ENCODE results near the gene APLP2.
"Not testable (repeated sequence)": the region's sequence is repeated elsewhere in the genome, so short reads cannot be mapped to it uniquely, and the experiment has no call there.

Gene APLP2

GRCh38 chr11:130092661-130093060 lies 23.0 kb downstream of the APLP2 start:
- no peak for DNase-seq

- DNase-seq, result no peak
Observed at GRCh38 chr11:130094614-130095013, 24.9 kb downstream of the APLP2 start.

DNA sequence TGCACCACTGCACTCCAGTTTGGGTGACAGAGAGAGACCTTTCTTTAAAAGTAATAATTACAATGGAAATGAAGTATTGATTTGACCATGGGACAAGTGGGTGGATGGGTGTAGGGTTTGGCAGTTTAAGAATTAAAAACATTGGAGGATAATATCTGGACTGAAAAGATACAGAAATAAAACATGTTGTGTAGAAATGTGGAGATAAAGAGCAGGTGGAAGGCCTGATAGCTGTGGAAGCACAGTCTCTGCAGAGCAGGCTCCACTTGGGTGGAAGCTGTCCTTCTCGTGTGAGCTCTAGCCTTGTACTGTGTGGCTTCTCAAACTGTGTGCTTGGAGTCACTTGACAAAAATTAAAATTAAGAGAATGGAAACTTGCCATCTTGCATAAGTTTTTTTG lies 25.6 kb downstream of the APLP2 start:
- DNase-seq, result no peak

DNA sequence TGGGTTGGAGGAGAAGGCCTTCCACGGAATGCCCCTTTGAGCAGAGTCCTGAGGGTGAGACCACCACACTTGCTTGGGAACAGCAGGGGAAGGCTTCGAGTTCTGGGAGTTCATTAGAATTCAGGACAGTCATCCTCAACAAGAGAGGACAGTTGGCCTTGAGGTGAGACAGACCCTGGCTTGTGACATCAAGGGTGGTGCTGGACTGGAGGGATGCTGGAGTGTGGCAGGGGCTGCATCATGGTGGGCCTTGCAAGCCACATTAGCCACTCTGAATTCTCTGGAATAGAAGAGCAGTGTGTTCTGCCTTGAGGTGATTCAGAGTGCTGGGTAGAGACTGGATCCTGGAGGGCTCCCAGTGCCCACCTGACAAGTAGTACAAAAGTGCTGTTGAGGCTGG lies 26.3 kb downstream of the APLP2 start:
- DNase-seq, result no peak

DNA sequence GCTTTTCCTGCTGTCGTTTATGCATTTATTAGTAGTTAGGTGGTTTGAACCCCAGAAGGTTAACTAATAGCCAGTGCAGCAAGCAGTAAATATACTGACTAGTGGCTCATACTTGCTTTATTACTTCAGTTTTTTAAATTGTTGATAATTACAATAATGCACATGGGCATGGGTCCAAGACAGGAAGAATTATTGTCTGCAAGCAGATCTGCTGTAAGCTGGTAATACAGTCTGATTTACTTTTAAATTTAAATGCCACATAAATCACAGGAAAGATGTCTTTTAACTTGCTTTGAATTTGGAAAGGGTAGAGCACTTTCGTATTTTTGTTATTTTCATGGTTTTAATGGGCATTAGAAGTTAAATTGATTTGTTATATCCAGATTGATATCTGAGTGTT lies 27.1 kb downstream of the APLP2 start:
- no peak for DNase-seq

GRCh38 chr11:130097285-130097684 lies 27.6 kb downstream of the APLP2 start:
- DNase-seq, result no peak

DNA sequence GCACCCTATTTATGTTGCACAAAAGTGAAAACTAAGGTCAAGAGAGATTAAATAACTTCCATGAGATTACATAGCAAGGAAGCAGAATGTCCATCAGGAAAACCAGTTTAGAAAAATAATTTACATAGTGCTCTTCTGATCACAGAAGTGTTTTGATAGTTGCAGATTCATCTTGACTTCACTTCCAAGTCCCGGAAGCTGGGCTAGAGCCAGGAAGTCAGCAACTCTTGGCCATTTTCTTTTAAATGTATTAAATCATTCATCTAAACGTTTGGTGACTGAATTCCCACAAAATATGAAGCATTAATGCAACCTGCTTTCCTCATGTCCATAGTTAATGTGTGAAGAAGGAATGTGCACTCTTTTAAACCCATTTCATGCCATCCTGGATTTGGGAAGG lies 29.7 kb downstream of the APLP2 start:
- DNase-seq, result no peak

DNA sequence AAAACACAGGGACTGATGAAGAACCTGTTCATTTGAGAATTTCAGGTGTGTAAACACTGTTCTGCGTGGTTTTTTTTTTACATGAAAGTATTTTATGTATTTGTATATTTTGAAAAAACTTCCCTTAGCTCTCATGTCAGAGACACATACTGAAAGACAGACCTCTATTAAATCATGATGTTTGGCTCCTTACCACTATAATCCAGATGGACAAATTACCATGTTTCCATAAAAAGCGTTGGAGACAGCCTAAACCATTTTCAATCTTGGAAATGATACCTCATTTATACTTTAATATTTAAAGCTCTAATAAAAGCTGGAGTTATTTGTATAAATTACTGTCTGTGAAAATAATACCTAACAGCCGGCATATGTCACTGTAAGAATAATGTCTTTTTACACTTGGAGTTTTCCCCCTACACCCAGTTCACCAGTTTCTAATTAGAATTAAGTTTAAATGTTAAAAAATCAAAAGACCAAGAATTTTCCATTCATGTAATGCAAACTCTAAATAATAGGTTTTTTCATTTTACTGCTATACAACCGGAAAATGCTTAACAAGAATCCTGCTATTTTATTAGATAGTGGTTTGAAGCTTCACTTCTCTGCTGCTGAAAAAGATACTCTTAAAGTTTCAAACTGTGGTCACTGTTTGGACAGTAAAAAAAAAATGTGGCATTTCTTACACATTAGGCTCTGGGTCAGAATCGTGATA lies 30.8 kb downstream of the APLP2 start:
- DNase-seq, result no peak

DNA sequence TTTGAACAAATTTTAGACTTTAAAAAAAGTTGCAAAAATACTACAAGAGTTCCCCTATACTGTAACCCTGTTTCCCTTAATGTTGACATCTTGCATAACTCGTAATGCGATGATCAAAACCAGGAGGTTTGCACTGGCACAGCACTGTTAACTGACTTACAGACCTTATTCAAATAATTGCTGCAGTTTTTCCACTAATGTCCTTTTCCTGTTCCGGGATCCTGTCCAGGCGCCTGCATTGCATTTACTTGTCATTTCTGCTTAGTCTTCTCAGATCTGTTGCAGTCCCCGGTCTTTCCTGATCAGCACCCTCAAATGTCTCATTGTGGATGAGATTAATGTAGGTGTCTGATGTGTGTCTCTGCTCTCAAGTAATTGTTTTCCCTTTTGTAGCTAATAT lies 32.0 kb downstream of the APLP2 start:
- DNase-seq, result no peak

- DNase-seq, result no peak
Observed at GRCh38 chr11:130102301-130103249, 32.9 kb downstream of the APLP2 start.

DNA sequence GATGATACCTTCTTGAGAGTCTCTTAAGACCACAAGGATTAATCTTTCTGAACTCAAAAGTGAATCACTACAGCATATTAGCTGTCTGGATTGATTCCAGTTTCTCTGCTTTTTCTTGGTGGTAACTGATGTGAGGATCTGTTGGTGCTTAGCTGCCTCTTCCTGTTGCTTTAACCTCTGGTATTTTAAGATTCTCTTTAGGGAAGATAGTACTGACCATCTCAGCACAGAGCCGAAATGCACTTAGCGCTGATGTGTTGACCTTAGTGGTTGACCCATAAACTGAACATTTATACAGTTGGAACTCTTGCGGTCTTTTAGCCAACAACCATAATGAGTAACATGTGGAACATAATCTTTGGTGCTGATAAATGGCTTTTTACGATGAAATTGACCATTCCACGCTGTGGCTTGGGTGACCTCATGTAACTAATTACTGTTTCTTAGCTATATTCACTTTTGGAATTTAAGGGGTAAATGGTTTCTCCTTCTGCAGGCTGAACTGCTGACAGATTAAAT lies 33.7 kb downstream of the APLP2 start:
- no peak for DNase-seq

GRCh38 chr11:130106381-130106780 lies 36.7 kb downstream of the APLP2 start:
- DNase-seq, result no peak

- DNase-seq, result not testable (repeated sequence)
Observed at GRCh38 chr11:130108671-130109070, 39.0 kb downstream of the APLP2 start.

DNA sequence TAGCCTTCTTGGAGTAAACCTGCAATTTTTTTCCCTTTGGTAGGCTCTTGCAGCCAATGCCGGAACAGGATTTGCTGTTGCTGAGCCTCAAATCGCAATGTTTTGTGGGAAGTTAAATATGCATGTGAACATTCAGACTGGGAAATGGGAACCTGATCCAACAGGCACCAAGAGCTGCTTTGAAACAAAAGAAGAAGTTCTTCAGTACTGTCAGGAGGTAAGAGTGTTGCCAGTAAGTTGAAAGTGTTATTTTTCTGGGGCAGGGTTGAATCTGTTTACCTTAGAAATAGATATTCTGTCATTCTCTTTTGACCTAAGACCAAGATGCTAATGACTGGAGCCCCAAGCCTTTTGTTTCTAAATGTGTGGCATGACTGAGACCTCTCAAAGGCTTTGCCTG lies 39.7 kb downstream of the APLP2 start:
- DNase-seq, result no peak

DNA sequence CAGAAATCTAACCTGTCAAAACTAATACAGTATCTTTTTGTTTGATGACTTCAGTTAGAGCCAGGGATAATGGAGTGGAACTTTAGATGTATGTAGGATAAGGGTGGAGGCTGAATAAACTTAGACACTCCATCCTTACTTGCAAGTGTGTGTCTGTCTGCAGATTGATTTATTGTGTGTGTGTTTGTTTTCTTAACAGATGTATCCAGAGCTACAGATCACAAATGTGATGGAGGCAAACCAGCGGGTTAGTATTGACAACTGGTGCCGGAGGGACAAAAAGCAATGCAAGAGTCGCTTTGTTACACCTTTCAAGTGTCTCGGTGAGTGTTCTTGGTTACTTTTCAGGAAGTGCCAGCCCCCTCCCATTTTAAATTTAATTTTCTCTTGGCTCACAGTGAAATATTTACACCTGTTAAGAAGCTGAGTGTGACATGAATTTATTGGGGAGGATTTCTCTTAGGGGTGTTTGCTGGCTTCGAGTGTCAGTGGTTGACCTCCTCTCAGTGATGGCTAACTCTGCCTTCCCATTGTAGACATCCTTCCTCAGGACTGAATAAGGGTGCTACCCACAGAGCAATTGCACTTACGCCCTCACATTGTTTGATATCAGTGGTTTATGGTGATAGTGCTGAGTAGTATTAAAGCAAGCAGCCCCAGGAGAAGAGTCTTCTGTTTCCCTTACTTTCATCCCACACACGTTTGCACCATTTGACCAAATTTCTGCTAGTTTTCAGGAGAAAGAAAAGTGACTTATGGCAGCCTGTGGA lies 40.8 kb downstream of the APLP2 start:
- no peak for DNase-seq

DNA sequence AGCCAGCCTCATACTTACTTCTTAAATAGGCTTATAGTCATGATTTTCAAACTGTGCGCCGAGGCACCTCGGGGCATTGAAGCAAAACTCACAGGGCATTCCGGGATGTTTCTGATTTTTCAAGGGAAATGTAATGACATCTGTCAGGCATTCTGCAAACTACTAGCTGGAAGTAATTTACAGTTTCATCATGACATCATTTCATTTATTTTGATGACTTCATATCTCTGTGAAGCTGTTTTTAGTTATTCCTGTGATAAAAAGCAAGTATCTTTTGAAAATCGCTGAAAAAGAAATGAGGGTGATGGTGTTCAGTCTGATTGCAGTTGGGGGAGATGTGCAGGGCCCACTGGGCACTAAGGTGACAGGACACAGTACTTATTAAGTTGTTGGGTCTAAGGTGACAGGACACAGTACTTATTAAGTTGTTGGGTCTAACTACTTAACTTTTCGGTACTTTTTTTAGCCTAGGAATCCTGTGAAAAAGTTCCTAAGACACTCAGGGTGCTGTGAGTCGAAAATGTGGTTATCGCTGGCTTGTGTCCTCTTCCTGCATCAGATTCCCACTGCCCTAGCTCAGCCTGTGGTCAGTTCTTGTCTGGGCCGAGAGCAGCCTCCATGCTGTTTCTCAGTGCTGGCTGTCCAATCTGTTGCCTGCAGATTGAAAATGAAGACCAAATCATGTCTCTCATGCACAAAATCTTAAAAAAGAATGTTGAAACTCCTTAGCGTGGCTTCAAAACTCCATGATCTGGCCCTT lies 42.6 kb downstream of the APLP2 start:
- no peak for DNase-seq

DNA sequence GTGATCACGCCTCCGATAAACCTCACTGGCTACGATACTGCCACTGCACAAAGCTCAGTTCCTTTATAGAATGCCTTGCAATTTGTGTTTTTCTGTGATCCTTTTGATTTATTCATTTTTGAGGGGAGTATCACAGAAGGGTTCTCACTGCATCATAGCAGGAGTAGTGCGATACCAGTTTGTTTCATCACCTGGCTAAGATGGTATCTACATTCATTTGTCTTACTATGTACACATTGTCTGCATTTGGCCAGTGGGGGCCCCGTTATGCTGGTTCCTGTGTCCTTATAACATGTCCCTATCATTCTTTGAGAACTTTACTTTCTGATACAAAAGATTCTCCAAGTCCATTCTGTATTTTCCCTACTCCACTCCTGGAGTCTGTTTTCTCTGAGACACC lies 44.6 kb downstream of the APLP2 start:
- no peak for DNase-seq

- DNase-seq, result no peak
Observed at GRCh38 chr11:130114726-130115125, 45.0 kb downstream of the APLP2 start.

DNA sequence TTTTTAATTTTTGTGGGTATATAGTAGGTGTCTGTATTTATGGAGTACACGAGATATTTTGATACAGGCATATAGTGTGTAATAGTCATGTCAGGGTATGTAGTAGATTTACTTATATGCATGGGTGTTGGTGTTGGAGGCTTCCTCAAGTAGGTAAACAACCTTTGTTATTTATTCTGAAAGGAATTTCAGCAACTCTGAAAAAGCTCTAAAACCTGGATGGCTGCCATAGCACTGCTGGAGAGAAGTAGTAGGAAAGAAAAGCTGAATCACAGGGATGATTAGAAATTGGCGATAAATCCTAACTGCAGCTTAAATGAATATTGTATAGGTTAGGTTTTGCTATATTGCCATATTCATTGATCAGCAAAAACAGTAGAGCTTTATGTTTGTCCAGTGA lies 45.5 kb downstream of the APLP2 start:
- no peak for DNase-seq

- DNase-seq, result no peak
Observed at GRCh38 chr11:130118165-130118564, 48.5 kb downstream of the APLP2 start.

- peak; percentile 11 to 33 for DNase-seq
Observed at GRCh38 chr11:130118636-130119387, 49.1 kb downstream of the APLP2 start.

GRCh38 chr11:130120045-130120444 lies 50.4 kb downstream of the APLP2 start:
- no peak for DNase-seq

Measured in activated CD4-positive, alpha-beta T cell treated with anti-CD3 and anti-CD28 coated beads, Interleukin-2, amount 50 U/mL, for 48 hours (primary cell).